Subcutaneous adipose tissue (tissue), 4 donors: Measurements from ENCODE around the gene EPHA3. TPM values are rescaled to one million over a fixed set of nuclear protein-coding genes. Genes with fewer than 3 reads are reported as not detected.

Experiments
- total RNA-seq, 4 donors: library from RNA; depleted of rRNA; stranded (reverse); fragments of >200 nt; gene quantifications; one replicate each; pipeline ENCODE4 v1.1.0, GENCODE V29; 2016
- TF ChIP-seq, protein P1 (sequence below): fragments of 450-650 bp; IDR thresholded peaks from one replicate; pipeline ENCODE4 v1.5.1; 2016; ENCODE audit warnings: low read depth, mild to moderate bottlenecking, control low read depth, antibody characterized with exemption, moderate library complexity

The EPHA3 gene
- total RNA-seq, 4 donors from 2014 or later = 5.6 to 7.2 (median 6.1) TPM

DNA sequence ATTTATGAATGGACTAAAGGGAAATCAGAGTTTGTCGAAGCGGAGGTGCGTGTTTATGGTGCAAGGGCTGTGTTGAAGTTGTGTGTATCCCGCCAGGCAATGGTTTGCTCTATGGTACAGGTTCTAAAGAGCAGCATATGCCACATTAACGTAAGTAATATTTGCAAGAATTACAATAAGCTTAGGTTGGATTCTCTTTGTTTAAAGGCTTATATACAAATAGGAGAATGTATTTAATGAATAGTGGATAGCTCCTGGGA is 800 bp downstream of the EPHA3 start:
- TF ChIP-seq, protein P1, sequence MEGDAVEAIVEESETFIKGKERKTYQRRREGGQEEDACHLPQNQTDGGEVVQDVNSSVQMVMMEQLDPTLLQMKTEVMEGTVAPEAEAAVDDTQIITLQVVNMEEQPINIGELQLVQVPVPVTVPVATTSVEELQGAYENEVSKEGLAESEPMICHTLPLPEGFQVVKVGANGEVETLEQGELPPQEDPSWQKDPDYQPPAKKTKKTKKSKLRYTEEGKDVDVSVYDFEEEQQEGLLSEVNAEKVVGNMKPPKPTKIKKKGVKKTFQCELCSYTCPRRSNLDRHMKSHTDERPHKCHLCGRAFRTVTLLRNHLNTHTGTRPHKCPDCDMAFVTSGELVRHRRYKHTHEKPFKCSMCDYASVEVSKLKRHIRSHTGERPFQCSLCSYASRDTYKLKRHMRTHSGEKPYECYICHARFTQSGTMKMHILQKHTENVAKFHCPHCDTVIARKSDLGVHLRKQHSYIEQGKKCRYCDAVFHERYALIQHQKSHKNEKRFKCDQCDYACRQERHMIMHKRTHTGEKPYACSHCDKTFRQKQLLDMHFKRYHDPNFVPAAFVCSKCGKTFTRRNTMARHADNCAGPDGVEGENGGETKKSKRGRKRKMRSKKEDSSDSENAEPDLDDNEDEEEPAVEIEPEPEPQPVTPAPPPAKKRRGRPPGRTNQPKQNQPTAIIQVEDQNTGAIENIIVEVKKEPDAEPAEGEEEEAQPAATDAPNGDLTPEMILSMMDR = no peak

DNA sequence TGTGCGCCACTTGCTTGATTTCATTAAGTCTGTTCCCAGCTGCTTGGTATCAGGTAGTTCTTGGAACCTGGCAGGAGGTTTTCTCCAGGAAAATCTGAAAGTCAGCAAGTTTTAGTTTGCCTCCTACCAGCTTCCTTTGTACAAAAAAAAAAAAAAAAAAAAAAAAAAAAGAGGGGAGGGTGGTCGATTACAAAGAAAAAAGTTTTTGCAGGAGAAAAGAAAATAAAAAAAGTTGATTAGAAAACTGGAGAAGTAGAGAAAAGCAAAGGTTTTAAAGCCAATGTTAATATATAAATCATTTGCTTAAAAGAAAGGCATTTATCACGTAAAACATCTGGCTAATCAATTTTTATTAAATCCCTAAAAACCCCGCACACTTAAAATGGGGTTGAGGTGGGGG is 5.9 kb downstream of the EPHA3 start:
- TF ChIP-seq, protein P1 = no peak

DNA sequence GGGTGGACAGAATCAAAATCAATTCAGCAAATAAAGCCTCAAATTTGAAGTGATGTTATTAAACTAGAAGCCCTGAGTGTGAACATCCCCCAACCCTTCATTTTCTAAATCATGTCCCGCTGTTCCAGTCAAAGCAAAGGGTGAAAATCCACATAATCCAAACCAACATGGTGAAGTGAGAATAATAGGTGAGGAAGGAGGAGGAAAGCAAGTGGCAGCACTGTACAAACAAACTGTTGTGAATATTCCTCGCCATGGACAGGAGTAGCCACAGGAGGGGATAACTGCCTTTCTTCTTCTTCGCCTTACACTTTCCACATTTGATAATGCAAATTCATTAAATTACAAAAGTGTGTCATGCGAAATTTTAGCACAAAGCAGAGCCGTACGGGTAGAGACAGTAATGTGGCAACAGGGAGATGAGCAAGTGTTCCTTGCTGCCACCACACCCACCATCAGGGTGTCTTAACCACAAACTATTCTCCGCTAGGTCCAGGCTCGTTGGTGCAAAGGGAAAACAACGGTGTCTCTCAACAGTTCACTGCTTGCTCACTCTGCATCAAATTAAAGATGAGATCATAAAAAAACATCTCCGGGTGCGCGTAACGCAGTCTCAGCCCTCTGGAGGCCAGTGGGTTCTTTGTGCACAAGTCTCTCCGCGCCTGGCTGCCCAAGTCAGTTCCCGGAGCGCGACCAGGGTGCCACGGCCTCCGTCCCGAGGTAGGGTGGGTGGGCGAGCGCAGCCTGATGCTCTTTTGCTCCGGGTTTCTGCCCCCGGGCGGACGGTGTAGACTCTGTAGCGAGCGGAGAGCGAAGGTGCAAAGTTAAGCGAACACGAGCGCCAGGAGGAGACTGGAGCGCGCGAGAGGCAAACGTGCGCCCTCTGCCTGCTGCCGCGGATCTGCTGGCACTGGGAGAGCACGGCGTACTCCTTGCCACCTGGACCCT is 6.7 kb downstream of the EPHA3 start:
- TF ChIP-seq, protein P1 = no peak

DNA sequence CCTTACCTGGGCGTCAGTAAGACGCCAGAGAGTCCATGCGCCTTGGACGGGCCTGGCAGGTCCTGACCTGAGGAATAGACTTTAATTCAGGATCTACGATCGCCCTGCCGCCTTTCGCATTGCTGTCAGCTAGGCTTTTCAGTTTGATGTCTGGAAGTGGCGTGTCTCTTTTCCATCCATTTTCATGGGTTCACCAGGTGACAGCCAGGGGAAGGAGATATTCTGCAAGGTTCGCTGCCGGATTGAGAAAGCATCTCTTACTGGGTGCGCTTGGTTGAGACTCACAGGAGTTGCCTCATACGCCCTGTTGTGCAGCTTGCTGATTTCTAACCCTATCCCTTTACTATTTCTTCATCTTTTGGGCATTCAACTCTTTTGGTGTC is 7.4 kb downstream of the EPHA3 start:
- TF ChIP-seq, protein P1 = no peak

DNA sequence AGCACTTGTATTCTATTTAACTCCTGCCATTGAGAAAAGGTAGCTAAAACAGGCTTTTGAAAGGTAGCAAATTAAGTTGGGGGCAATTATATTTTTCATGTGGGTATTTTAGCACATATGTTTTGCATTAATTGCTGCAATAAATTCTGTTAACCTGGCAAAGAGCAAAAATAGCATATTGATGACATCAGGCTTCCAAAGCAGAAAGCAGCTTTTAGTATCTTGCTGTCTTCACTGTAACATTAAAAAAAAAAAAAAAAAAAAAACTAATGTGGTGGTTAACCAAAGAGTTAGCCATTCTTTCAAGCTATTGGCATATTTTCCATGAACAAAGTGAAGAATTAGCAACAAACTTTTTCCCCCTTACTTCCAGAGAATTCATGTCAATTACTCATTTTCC is 9.1 kb downstream of the EPHA3 start:
- TF ChIP-seq, protein P1 = no peak

DNA sequence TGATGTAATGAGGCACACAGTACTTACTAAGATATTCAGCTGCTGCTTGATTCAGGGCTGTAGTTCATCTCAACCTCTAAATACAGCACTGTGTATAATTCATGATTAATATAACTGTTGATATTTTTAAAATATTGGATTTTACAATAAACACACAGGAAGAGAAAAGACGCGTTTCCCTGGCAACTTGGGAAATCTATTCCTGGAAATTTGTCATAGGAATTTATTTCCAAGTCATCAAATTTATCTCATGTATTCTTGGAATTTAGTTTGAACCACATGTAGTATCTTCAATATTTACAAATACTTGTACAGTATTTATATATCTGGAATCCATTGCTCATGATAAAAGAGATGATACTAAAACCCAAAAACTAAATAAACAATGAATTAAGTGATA is 30.6 kb downstream of the EPHA3 start:
- TF ChIP-seq, protein P1 = no peak

DNA sequence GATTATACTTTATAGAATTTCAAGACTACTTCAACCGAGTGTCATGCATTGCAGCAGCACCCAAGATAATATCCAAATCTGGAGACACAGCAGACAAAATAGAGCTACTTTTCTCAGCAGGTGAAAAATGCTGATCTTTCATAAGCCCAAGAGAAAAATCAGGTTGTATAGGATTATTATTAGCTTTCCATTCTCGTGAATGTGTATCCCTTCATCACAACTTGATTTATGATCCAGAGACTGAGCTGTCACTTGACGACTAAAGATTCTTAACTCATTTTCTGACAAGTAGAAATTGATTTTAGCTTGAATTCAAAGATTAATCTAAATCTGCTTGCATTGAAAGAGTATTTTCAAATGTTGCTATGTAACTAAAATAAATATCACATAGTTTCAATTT is 32.4 kb downstream of the EPHA3 start:
- TF ChIP-seq, protein P1 = no peak
